ENCODE measurements around the gene XAF1. TPM values are rescaled to one million over a fixed set of nuclear protein-coding genes. Genes with fewer than 3 reads are reported as not detected.
"Not testable (repeated sequence)": the region's sequence is repeated elsewhere in the genome, so short reads cannot be mapped to it uniquely, and the experiment has no call there.

Gene XAF1
- total RNA-seq, 1 donor from 2014 or later: not detected

DNA sequence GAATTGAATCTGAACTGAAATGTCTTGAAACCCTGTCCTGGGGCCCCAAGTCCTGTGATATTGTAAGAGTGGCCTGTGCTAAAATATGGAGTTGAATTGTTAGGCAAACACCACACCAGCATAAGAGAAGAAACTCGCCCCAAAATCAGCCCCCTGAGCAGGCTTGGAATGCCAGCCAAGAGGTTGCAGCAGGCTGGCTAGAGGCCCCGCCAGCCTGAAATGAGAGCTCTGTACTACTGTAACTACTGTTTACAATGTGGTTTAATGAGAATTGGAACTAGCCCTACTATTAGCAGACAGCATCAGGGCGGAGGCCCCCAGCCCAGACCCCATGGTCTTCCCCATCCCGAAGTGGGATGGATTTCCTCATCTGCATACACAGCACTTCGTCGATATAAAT is 43.9 kb downstream of the XAF1 start:
- no peak for DNase-seq (ENCODE audit: low spot score, unreplicated experiment)
- Mint-ChIP-seq H3K4me3 (ENCODE audit: low read depth) (no peak overlapping the region), H3K4me1 (ENCODE audit: low read depth) (peaks cover 17% of the 10 kb centered on the region), H3K9me3 (ENCODE audit: low read depth) (no peaks in the 10 kb centered on the region), H3K36me3 (ENCODE audit: insufficient read depth) (no peaks in the 10 kb centered on the region), H3K27me3 (peaks cover 7% of the 10 kb centered on the region), H3K27ac (no peak overlapping the region)
- TF ChIP-seq CTCF (IDR thresholded peaks at IDR 0.05; ENCODE audit: unreplicated experiment): no peak

- no peak overlapping the region for H3K27ac Mint-ChIP-seq
- H3K9me3 Mint-ChIP-seq (ENCODE audit: low read depth): no peaks in the 10 kb centered on the region
- H3K36me3 Mint-ChIP-seq (ENCODE audit: insufficient read depth): no peaks in the 10 kb centered on the region
- peaks cover 7% of the 10 kb centered on the region for H3K27me3 Mint-ChIP-seq
- TF ChIP-seq CTCF (IDR thresholded peaks at IDR 0.05; ENCODE audit: unreplicated experiment): peak; percentile 47
- H3K4me1 Mint-ChIP-seq (ENCODE audit: low read depth): peaks cover 16% of the 10 kb centered on the region
- no peak overlapping the region for H3K4me3 Mint-ChIP-seq (ENCODE audit: low read depth)
- DNase-seq (ENCODE audit: low spot score, unreplicated experiment): no peak
Measured at GRCh38 chr17:6800422-6801027, 44.7 kb downstream of the XAF1 start.

GRCh38 chr17:6811510-6811909 is 55.7 kb downstream of the XAF1 start:
- Mint-ChIP-seq H3K27ac (no peak overlapping the region), H3K36me3 (ENCODE audit: insufficient read depth) (no peaks in the 10 kb centered on the region), H3K4me3 (ENCODE audit: low read depth) (no peak overlapping the region), H3K9me3 (ENCODE audit: low read depth) (peaks cover 7% of the 10 kb centered on the region), H3K4me1 (ENCODE audit: low read depth) (no peaks in the 10 kb centered on the region), H3K27me3 (no peaks in the 10 kb centered on the region)
- DNase-seq (ENCODE audit: low spot score, unreplicated experiment): no peak
- TF ChIP-seq CTCF (IDR thresholded peaks at IDR 0.05; ENCODE audit: unreplicated experiment): no peak

DNA sequence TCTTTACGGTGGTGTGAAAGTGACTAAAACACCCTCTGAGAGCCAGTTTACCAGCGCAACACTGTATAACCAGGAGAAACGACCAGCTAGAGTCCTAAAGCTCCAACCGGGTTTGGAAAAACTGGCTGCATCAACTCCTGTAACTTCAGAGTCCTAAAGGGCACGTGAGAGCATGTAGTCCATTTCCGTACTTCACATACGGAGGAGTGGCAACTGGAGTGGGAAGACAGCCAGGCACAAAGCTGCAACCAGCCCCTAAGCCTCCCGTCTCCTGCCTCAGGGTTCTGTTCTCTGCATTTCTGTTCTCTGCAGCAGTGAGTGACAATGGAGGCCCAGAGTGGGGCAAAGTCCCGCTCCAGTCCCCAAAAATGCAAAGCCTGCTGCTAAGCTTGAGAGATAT is 56.4 kb downstream of the XAF1 start:
- H3K27me3 Mint-ChIP-seq: no peaks in the 10 kb centered on the region
- H3K4me1 Mint-ChIP-seq (ENCODE audit: low read depth): no peaks in the 10 kb centered on the region
- no peak overlapping the region for H3K4me3 Mint-ChIP-seq (ENCODE audit: low read depth)
- no peak overlapping the region for H3K27ac Mint-ChIP-seq
- TF ChIP-seq CTCF (IDR thresholded peaks at IDR 0.05; ENCODE audit: unreplicated experiment): no peak
- no peak for DNase-seq (ENCODE audit: low spot score, unreplicated experiment)
- H3K36me3 Mint-ChIP-seq (ENCODE audit: insufficient read depth): no peaks in the 10 kb centered on the region
- peaks cover 7% of the 10 kb centered on the region for H3K9me3 Mint-ChIP-seq (ENCODE audit: low read depth)

- H3K4me1 Mint-ChIP-seq (ENCODE audit: low read depth): no peaks in the 10 kb centered on the region
Measured at GRCh38 chr17:6815775-6816174, 59.9 kb downstream of the XAF1 start.

GRCh38 chr17:6816368-6816767 is 60.5 kb downstream of the XAF1 start:
- not testable (repeated sequence) for H3K36me3 Mint-ChIP-seq (ENCODE audit: insufficient read depth); H3K27me3 Mint-ChIP-seq; DNase-seq (ENCODE audit: low spot score, unreplicated experiment); H3K27ac Mint-ChIP-seq; H3K9me3 Mint-ChIP-seq (ENCODE audit: low read depth); H3K4me3 Mint-ChIP-seq (ENCODE audit: low read depth); H3K4me1 Mint-ChIP-seq (ENCODE audit: low read depth)

More at GRCh38 chr17:6815775-6816174, 59.9 kb downstream of the XAF1 start:
- Mint-ChIP-seq H3K36me3 (ENCODE audit: insufficient read depth) (no peaks in the 10 kb centered on the region), H3K27ac (no peak overlapping the region), H3K4me3 (ENCODE audit: low read depth) (no peak overlapping the region), H3K27me3 (peaks cover 2% of the 10 kb centered on the region), H3K9me3 (ENCODE audit: low read depth) (no peaks in the 10 kb centered on the region)
- TF ChIP-seq CTCF (IDR thresholded peaks at IDR 0.05; ENCODE audit: unreplicated experiment): no peak
- DNase-seq (ENCODE audit: low spot score, unreplicated experiment): no peak
